BLaER1 (cell line): ENCODE data around the gene MSANTD1.

Source experiments
- H3K27ac ChIP-seq: shearing (Covaris generic); formaldehyde crosslinking; 2 replicates; pipeline ENCODE4 v1.8.1; 2022
- H3K27me3 ChIP-seq: shearing (Covaris generic); formaldehyde crosslinking; 2 replicates; pipeline ENCODE4 v1.8.1; 2022
- H3K36me3 ChIP-seq: shearing (Covaris generic); formaldehyde crosslinking; 2 replicates; pipeline ENCODE4 v1.8.1; 2022
- H3K4me1 ChIP-seq: shearing (Covaris generic); formaldehyde crosslinking; 2 replicates; pipeline ENCODE4 v1.8.1; 2022
- H3K4me2 ChIP-seq: shearing (Covaris generic); formaldehyde crosslinking; 2 replicates; pipeline ENCODE4 v1.8.1; 2022
- H3K4me3 ChIP-seq: shearing (Covaris generic); formaldehyde crosslinking; 2 replicates; pipeline ENCODE4 v1.8.1; 2022
- H3K9ac ChIP-seq: shearing (Covaris generic); formaldehyde crosslinking; 2 replicates; pipeline ENCODE4 v1.8.1; 2022
- H3K9me3 ChIP-seq: shearing (Covaris generic); formaldehyde crosslinking; 2 replicates; pipeline ENCODE4 v1.8.1; 2022
- H4K20me1 ChIP-seq: shearing (Covaris generic); formaldehyde crosslinking; 2 replicates; pipeline ENCODE4 v1.8.1; 2022
- Cebpa-rat ChIP-seq: shearing (Covaris generic); IDR thresholded peaks from 2 replicates; pipeline ENCODE4 v1.8.1; 2022

The MSANTD1 gene

DNA sequence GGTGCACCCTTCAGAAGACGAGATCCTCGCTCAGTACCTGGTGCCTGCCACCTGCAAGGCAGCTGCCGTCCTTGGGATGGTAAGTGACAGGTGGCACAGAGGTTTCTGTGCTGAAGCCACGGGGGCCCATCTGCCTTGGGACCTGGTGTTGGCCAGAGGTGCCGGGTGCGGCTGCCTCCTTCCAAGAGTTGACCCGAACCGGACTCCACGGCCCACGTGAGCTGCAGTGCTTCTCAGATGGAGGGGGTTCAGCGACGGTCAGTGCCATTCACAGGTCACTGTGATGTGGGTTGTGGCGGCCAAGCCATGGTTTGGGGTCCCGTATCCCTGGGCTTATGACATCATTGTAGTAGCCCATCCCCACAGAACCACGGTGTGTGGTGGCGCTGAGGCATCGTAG is 19.0 kb upstream of the MSANTD1 start:
- H3K27ac ChIP-seq: no peak overlapping the region
- H3K36me3 ChIP-seq: peaks cover 94% of the 10 kb centered on the region
- no peak overlapping the region for H3K4me3 ChIP-seq
- no peaks in the 10 kb centered on the region for H4K20me1 ChIP-seq
- TF ChIP-seq Cebpa-rat: no peak
- no peak overlapping the region for H3K4me2 ChIP-seq
- no peaks in the 10 kb centered on the region for H3K27me3 ChIP-seq
- H3K9me3 ChIP-seq: no peaks in the 10 kb centered on the region
- no peaks in the 10 kb centered on the region for H3K4me1 ChIP-seq
- H3K9ac ChIP-seq: no peak overlapping the region

DNA sequence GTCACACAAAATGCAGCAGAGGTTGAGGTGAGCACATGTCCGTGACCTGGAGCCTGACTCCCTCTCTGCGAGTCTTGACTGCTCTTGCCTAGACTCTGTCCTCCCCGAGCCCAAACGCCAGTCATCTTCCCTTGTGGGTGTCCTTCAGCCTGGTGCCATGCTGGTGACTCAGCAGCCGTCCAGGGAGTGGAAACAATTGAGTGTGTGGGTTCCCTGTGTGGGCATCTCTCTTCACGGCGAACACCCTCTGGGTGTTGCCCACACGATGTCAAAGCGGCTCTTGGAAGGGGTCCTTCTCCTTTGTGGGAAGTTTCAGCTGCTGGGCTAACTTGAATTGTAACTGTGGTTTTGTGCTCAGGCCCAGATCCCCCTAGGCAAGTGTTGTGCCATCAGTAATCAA is 17.5 kb upstream of the MSANTD1 start:
- H3K9me3 ChIP-seq: no peaks in the 10 kb centered on the region
- no peak for TF ChIP-seq Cebpa-rat
- H3K36me3 ChIP-seq: peaks cover 93% of the 10 kb centered on the region
- no peak overlapping the region for H3K4me2 ChIP-seq
- H4K20me1 ChIP-seq: no peaks in the 10 kb centered on the region
- H3K4me1 ChIP-seq: peaks cover 5% of the 10 kb centered on the region
- no peak overlapping the region for H3K27ac ChIP-seq
- H3K4me3 ChIP-seq: no peak overlapping the region
- no peak overlapping the region for H3K9ac ChIP-seq
- no peaks in the 10 kb centered on the region for H3K27me3 ChIP-seq

DNA sequence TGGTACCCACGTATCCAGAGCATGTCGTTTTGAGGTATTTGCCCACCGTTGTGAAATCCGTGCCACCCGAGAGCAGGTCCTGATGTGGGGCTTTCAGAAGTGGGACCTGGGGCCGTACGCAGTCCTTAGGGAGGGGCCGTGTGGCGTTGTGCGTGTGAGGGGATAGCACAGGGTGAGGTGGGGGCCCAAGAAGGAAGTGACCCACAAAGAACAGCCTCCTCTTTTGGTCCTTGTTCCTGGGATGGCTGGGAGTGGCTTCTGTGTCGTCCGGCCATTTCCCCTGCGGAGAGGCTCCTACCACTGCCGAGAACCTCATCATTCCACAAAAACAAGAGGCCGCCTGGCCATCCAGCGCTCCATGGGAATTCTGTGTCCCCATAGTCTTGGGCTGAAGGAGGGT is 17.0 kb upstream of the MSANTD1 start:
- H3K27me3 ChIP-seq: no peaks in the 10 kb centered on the region
- peaks cover 88% of the 10 kb centered on the region for H3K36me3 ChIP-seq
- H3K9me3 ChIP-seq: no peaks in the 10 kb centered on the region
- H3K27ac ChIP-seq: no peak overlapping the region
- no peak overlapping the region for H3K4me2 ChIP-seq
- no peak overlapping the region for H3K4me3 ChIP-seq
- H3K9ac ChIP-seq: no peak overlapping the region
- peaks cover 10% of the 10 kb centered on the region for H3K4me1 ChIP-seq
- no peak for TF ChIP-seq Cebpa-rat
- no peaks in the 10 kb centered on the region for H4K20me1 ChIP-seq

DNA sequence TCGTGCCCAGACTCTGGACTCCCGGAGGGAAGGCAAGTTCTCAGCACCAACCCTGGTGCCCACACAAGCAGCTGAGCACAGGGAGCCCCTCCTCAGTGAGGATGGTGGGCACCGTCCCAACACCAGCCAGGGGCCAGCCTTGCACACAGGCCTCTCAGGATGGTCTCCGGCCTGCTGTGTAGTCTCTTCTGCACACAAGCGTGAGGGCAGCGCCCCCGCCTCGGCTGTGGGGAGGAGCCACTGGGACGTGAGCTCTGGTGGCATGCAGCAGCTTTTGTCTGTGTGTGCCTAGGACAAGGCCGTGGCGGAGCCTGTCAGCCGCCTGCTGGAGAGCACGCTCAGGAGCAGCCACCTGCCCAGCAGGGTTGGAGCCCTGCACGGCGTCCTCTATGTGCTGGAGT is 16.1 kb upstream of the MSANTD1 start:
- H3K4me2 ChIP-seq: no peak overlapping the region
- TF ChIP-seq Cebpa-rat: no peak
- peaks cover 19% of the 10 kb centered on the region for H3K4me1 ChIP-seq
- no peaks in the 10 kb centered on the region for H3K9me3 ChIP-seq
- H3K9ac ChIP-seq: no peak overlapping the region
- H3K4me3 ChIP-seq: no peak overlapping the region
- H4K20me1 ChIP-seq: no peaks in the 10 kb centered on the region
- no peaks in the 10 kb centered on the region for H3K27me3 ChIP-seq
- 0 out of 2 replicates have a peak overlapping the region, but pooled peaks have one; percentile 4 for H3K27ac ChIP-seq
- peaks cover 85% of the 10 kb centered on the region for H3K36me3 ChIP-seq

DNA sequence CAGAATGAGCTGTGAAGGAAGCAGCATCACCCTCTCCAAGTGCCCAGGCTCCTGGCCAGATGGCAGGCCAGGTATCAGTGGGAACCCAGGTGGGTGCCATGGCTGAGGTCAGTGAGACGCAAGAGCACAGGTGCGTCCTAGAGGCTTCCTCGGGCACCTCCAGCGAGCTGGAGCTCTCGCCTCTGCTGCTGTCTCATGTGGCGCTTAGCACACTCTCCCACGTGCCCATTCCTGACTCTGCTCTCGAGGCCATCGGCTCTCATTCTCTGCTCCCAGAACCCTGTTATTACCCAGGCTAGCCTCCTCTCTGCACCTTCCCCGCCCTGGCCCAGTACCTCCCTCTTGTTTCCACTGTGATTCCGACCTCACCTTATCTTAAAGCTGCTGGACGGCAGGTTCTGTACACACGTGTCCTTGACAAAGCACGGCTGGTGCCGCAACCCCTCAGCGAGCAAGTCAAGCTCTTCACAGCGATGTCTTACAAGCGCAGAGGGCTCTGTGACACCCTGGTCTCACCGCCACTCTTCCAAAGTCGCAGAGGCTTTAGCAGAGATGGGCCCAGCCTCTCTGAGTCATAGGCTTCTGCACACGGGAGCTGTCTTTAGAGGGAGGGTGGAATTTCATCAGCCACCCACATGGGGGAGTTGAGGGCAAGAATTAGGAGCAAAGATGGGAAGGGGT is 15.4 kb upstream of the MSANTD1 start:
- no peaks in the 10 kb centered on the region for H4K20me1 ChIP-seq
- H3K27me3 ChIP-seq: no peaks in the 10 kb centered on the region
- peaks cover 26% of the 10 kb centered on the region for H3K4me1 ChIP-seq
- no peak overlapping the region for H3K4me2 ChIP-seq
- no peak overlapping the region; the same call in 1 of the 2 replicates for H3K9ac ChIP-seq
- TF ChIP-seq Cebpa-rat: no peak
- no peaks in the 10 kb centered on the region for H3K9me3 ChIP-seq
- H3K4me3 ChIP-seq: no peak overlapping the region
- H3K36me3 ChIP-seq: peaks cover 79% of the 10 kb centered on the region
- H3K27ac ChIP-seq: 0 out of 2 replicates have a peak overlapping the region, but pooled peaks have one; percentile 13

DNA sequence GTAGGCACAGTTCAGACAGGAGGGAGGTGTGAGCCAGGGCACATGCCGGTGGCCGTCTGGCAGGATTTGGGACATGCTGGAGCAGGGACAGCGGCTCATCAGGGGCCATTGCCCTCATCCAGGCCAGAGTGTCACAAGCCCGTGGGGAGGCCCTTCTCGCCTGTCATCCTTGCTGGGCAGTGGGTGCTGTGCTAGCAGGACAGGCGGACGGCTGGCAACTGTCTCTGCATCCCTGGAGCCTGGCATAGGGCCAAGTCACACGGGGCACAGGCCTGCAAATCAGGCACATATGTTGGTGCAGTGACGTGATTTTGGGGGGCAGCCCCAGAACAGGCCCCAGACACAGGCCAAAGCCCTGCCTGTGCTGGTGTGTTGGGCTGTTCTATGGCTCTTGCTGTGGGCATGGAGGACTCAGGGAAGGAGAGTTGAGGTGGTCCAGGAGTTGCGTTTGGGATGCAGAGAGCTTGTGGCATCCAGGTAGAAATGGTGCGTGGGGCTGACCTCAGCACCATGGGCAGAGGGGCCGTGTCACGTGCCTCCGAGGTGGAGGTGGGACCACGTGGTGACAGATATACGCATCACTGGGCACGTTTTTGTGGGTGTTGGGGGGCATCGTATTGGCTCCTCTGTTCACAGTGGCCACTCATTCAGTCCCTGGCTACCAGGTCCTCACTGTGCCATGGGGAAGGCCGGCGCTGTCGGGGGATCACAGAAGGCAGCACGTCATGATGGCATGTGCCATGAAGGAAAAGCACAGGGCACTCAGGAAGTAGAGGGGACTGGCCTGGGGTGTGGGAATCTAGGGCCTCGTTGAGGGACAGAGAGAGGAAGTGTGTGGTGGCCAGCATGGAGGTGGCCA is 14.6 kb upstream of the MSANTD1 start:
- no peaks in the 10 kb centered on the region for H3K9me3 ChIP-seq
- peak overlapping the region; percentile 13; the same call in 1 of the 2 replicates for H3K27ac ChIP-seq
- H4K20me1 ChIP-seq: no peaks in the 10 kb centered on the region
- H3K4me1 ChIP-seq: peaks cover 34% of the 10 kb centered on the region
- H3K4me3 ChIP-seq: no peak overlapping the region
- no peaks in the 10 kb centered on the region for H3K27me3 ChIP-seq
- no peak for TF ChIP-seq Cebpa-rat
- peaks cover 70% of the 10 kb centered on the region for H3K36me3 ChIP-seq
- no peak overlapping the region for H3K4me2 ChIP-seq
- no peak overlapping the region for H3K9ac ChIP-seq

DNA sequence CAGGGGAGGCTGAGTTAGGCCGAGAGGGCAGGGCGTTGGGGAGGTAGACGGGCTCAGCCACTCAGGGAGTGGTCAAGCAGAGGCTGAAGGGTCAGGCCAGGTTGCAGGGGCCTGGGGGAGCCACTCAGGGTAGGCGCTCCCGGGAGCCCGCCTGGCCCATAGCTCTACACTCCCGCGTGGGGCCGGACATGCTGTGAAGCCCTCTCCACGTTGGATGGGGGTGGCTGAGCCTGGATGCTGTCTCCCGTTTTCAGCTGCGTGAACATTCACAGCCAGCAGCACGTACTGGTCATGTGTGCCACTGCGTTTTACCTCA is 14.0 kb upstream of the MSANTD1 start:
- H4K20me1 ChIP-seq: no peaks in the 10 kb centered on the region
- H3K27ac ChIP-seq: no peak overlapping the region
- no peak for TF ChIP-seq Cebpa-rat
- H3K4me1 ChIP-seq: peaks cover 40% of the 10 kb centered on the region
- H3K9me3 ChIP-seq: no peaks in the 10 kb centered on the region
- no peak overlapping the region for H3K4me3 ChIP-seq
- H3K9ac ChIP-seq: no peak overlapping the region
- H3K4me2 ChIP-seq: no peak overlapping the region
- peaks cover 66% of the 10 kb centered on the region for H3K36me3 ChIP-seq
- H3K27me3 ChIP-seq: no peaks in the 10 kb centered on the region

DNA sequence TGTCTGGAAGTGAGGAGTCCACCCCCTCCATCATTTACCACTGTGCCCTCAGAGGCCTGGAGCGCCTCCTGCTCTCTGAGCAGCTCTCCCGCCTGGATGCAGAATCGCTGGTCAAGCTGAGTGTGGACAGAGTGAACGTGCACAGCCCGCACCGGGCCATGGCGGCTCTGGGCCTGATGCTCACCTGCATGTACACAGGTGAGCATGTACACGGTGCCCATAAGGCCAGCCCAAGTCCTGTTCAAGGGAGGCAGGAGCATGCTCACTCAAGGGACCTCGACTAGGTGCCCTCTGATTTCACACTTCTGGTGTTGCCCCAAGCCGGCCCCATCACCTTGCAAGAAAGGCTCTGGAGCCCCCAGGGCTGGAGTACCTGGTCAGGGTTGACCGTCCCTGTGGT is 13.4 kb upstream of the MSANTD1 start:
- H3K9me3 ChIP-seq: no peaks in the 10 kb centered on the region
- TF ChIP-seq Cebpa-rat: no peak
- H3K9ac ChIP-seq: no peak overlapping the region
- H3K4me2 ChIP-seq: no peak overlapping the region
- H3K4me1 ChIP-seq: peaks cover 46% of the 10 kb centered on the region
- H3K27ac ChIP-seq: no peak overlapping the region
- H3K36me3 ChIP-seq: peaks cover 66% of the 10 kb centered on the region
- H3K27me3 ChIP-seq: no peaks in the 10 kb centered on the region
- H3K4me3 ChIP-seq: no peak overlapping the region
- no peaks in the 10 kb centered on the region for H4K20me1 ChIP-seq

DNA sequence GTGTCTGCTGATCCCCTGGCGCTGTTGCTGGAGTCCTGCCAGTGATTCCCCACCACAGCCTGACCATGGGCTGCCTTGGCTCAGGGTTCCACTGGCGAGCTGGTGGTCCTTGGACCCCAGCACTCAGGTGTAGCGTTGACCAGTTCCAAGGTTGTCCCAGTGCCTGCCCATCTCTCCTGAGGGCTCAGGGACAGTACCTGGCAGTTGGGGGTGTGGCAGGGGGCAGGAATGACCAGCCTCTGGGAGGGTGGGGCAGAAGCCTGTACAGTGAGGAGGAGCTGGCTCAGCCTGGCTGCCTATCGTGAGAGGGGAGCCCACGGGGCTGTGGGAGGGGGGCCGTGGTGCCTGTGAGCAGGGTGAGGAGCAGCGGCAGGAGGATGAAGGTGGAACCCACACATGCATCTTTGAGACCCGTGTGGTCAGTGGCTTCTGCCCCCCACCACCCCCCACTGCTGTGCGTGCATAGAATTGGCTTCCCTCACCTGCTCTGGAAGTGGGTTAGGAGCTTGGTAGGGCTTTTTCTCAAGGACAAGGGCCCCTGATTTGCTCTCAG is 12.6 kb upstream of the MSANTD1 start:
- Histone ChIP-seq H3K4me3 (no peak overlapping the region), H4K20me1 (no peaks in the 10 kb centered on the region), H3K4me1 (peaks cover 55% of the 10 kb centered on the region), H3K36me3 (peaks cover 66% of the 10 kb centered on the region), H3K9ac (no peak overlapping the region), H3K27me3 (no peaks in the 10 kb centered on the region), H3K4me2 (peak overlapping the region; percentile 86), H3K27ac (peak overlapping the region; percentile 94; the same call in 1 of the 2 replicates), H3K9me3 (no peaks in the 10 kb centered on the region)
- no peak for TF ChIP-seq Cebpa-rat

DNA sequence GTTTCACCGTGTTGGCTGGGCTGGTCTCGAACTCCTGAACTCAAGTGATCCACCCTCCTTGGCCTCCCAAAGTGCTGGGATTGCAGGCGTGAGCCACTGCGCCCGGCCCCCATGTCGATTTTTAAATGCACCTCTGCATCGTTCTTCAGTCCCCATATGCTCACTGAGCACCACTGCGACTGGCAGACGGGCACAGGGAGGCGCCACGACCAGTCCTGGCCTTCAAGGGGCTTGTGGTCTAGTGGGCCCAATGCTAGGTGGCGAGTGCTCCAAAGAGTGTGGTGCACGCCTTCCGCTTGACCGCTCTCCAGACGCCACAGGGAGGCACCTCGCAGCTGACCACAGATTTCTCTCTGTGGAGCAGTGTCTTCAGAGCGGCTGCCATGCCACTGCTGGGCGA is 11.7 kb upstream of the MSANTD1 start:
- no peaks in the 10 kb centered on the region for H4K20me1 ChIP-seq
- H3K27ac ChIP-seq: peak overlapping the region; percentile 94
- H3K27me3 ChIP-seq: no peaks in the 10 kb centered on the region
- no peaks in the 10 kb centered on the region for H3K9me3 ChIP-seq
- peak overlapping the region; percentile 86 for H3K4me2 ChIP-seq
- H3K9ac ChIP-seq: no peak overlapping the region
- no peak for TF ChIP-seq Cebpa-rat
- H3K4me3 ChIP-seq: no peak overlapping the region
- peaks cover 63% of the 10 kb centered on the region for H3K4me1 ChIP-seq
- peaks cover 66% of the 10 kb centered on the region for H3K36me3 ChIP-seq
